GM12878 (cell line): Measurements from ENCODE around the gene RAB25. TPM values are rescaled to one million over a fixed set of nuclear protein-coding genes. Genes with fewer than 3 reads are reported as not detected.

ENCODE experiments used
- BACH1 ChIP-seq: fragments of 450-650 bp; IDR thresholded peaks from 2 replicates; pipeline ENCODE4 v1.6.1; 2017; ENCODE audit warnings: mild to moderate bottlenecking, borderline replicate concordance
- BHLHE40 ChIP-seq, 2 experiments: fragments of 450-650 bp in 1 of 2; IDR thresholded peaks; 2 replicates each; pipeline ENCODE4 v1.6.1; 2011 to 2017; ENCODE audit warnings: low read depth in 2 of 2, borderline replicate concordance in 1 of 2, improper control_type of control experiment in 1 of 2, low read length in 1 of 2, mild to moderate bottlenecking in 1 of 2
- DPF2 ChIP-seq: fragments of 450-650 bp; IDR thresholded peaks from 2 replicates; pipeline ENCODE4 v1.6.1; 2017; ENCODE audit warnings: mild to moderate bottlenecking
- ESRRA ChIP-seq: IDR thresholded peaks from 2 replicates; pipeline ENCODE4 v1.6.1; 2012; ENCODE audit warnings: mild to moderate bottlenecking, low read length, improper control_type of control experiment
- HDGF ChIP-seq: fragments of 450-650 bp; IDR thresholded peaks from 2 replicates; pipeline ENCODE4 v1.6.1; 2016; ENCODE audit warnings: antibody characterized with exemption
- MLLT1 ChIP-seq: fragments of 450-650 bp; IDR thresholded peaks from 2 replicates; pipeline ENCODE4 v1.6.1; 2016; ENCODE audit warnings: mild to moderate bottlenecking
- NFXL1 ChIP-seq: fragments of 450-650 bp; IDR thresholded peaks from 2 replicates; pipeline ENCODE4 v1.6.1; 2017; ENCODE audit warnings: antibody characterized with exemption, mild to moderate bottlenecking, borderline replicate concordance
- PAX5 ChIP-seq: IDR thresholded peaks from 2 replicates; pipeline ENCODE4 v1.6.1; 2011; ENCODE audit warnings: low read depth, low read length, borderline replicate concordance
- POLR2AphosphoS5 ChIP-seq: IDR thresholded peaks from 2 replicates; pipeline ENCODE4 v1.6.1; 2011; ENCODE audit warnings: mild to moderate bottlenecking, low read length, inconsistent platforms
- POU2F2 ChIP-seq: IDR thresholded peaks from 3 replicates; pipeline ENCODE4 v1.6.1; 2011; ENCODE audit warnings: low read depth, mild to moderate bottlenecking, low read length, borderline replicate concordance
- REST ChIP-seq: IDR thresholded peaks from 2 replicates; pipeline ENCODE4 v1.6.1; 2012; ENCODE audit warnings: mild to moderate bottlenecking, low read depth, low read length
- SP1 ChIP-seq: IDR thresholded peaks from one replicate; pipeline ENCODE4 v1.6.1; 2011; ENCODE audit warnings: low read depth, low read length
- ZNF687 ChIP-seq: fragments of 450-650 bp; IDR thresholded peaks from 2 replicates; pipeline ENCODE4 v1.6.1; 2017; ENCODE audit warnings: mild to moderate bottlenecking, moderate library complexity
- ZZZ3 ChIP-seq: IDR thresholded peaks from 2 replicates; pipeline ENCODE4 v1.6.1; 2011; ENCODE audit warnings: low read depth; ENCODE audit not compliant: control insufficient read depth, insufficient read length
- polyA plus RNA-seq, 11 experiments: library from polyadenylated mRNA; depleted of rRNA in 4 of 11; unstranded in 6 of 11; stranded (reverse) in 5 of 11; fragments of >200 nt; fragmentation: Nextera tagmentation in 4 of 11; fragmentation: Illumina TruSeq in 1 of 11; extraction: Ambion mirVana in 4 of 11; extraction: Trizol in 1 of 11; gene quantifications; 1 replicate in 1 of 11; 2 replicates in 10 of 11; pipeline versions ENCODE4 v1.2.1 to v1.2.3, GENCODE V29; 2011 to 2016; ENCODE audit warnings: inconsistent platforms in 2 of 11, missing spikeins in 2 of 11, low read depth in 1 of 11
- total RNA-seq, 4 experiments: library from RNA; depleted of rRNA in 3 of 4; stranded (reverse); fragments of >200 nt in 3 of 4; fragmentation: Illumina TruSeq in 1 of 4; extraction: Trizol in 1 of 4; gene quantifications; 2 replicates each; pipeline versions ENCODE4 v1.2.1 to v1.2.3, GENCODE V29; 2013 to 2021
- TF ChIP-seq, protein P1 (sequence below): IDR thresholded peaks from 2 replicates; pipeline ENCODE4 v1.6.1; 2012; ENCODE audit warnings: low read depth, low read length, improper control_type of control experiment

Gene RAB25
- total and polyA plus RNA-seq, 10 of the 15 experiments (the other 5 are each of a cell fraction or from before 2014, with no cell fraction given) = 0.16 to 0.36 (median 0.22) TPM; not detected in 7

GRCh38 chr1:156076609-156077429, 15.9 kb downstream of the RAB25 start (continued):
- TF ChIP-seq REST (no peak), BHLHE40 (IDR thresholded peaks at IDR 0.05; ENCODE audit: borderline replicate concordance in 1 of 2, low read depth in 2 of 2, low read length in 1 of 2) (peak; percentile 7 to 45; a peak in 1 of 4 replicates), SP1 (peak; percentile 37), POU2F2 (no peak), PAX5 (peak; percentile 79), ZZZ3 (no peak), ZNF687 (peak; percentile 60), NFXL1 (0 out of 2 replicates have a peak, but pooled peaks have one; percentile 67), DPF2 (peak; percentile 45), HDGF (peak; percentile 49; the same call in 1 of the 2 replicates), ESRRA (0 out of 2 replicates have a peak, but pooled peaks have one; percentile 9), POLR2AphosphoS5 (peak; percentile 42; the same call in 1 of the 2 replicates), MLLT1 (peak; percentile 97), BACH1 (0 out of 2 replicates have a peak, but pooled peaks have one; percentile 16)
- TF ChIP-seq, protein P1, sequence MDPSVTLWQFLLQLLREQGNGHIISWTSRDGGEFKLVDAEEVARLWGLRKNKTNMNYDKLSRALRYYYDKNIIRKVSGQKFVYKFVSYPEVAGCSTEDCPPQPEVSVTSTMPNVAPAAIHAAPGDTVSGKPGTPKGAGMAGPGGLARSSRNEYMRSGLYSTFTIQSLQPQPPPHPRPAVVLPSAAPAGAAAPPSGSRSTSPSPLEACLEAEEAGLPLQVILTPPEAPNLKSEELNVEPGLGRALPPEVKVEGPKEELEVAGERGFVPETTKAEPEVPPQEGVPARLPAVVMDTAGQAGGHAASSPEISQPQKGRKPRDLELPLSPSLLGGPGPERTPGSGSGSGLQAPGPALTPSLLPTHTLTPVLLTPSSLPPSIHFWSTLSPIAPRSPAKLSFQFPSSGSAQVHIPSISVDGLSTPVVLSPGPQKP = 0 out of 2 replicates have a peak, but pooled peaks have one; percentile 38
